ENCODE measurements around the gene DTX3L. TPM values are rescaled to one million over a fixed set of nuclear protein-coding genes. Genes with fewer than 3 reads are reported as not detected.

Gene DTX3L
- total and polyA plus RNA-seq, 2 of the 13 experiments (the other 11 are each of a cell fraction or from before 2014, with no cell fraction given): 2.5 to 10.9 TPM

DNA sequence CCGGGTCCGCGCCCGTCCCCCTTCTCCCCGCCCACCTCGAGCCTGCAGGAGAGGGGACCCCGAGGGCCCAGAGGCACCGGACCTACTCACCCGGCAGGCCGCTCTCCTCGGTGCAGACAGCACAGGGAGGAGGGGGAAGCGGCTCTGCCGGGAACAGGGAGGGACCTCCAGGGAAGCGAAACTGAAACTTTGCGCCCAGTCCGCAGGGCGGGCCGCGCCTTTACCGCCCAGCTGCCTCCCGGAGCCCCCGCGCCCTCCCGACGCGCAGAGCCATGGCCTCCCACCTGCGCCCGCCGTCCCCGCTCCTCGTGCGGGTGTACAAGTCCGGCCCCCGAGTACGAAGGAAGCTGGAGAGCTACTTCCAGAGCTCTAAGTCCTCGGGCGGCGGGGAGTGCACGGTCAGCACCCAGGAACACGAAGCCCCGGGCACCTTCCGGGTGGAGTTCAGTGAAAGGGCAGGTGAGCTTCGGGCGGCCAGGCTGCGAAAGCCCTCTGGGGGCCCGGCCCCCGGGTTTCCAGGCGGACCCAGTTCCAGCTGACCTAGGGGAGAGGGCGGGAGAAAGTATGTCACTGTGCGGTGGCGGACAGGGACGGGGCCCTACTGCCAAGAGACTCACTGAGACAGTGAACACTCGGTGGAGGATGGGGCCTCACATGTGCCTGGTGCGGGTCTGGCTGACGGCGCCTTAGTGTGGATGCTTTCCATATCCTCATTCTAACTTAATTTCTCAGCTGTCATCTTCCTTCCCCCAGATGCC lies at the start of gene DTX3L, which contains the start of gene PARP9 (continued):
- TF ChIP-seq JUNB (CRISPR knock-in tag; IDR thresholded peaks at IDR 0.05; ENCODE audit: borderline replicate concordance): no peak
- TF ChIP-seq NCOA2 (CRISPR knock-in tag; IDR thresholded peaks at IDR 0.05): 0 out of 2 replicates have a peak, but pooled peaks have one; percentile 21
- TF ChIP-seq, protein P1, sequence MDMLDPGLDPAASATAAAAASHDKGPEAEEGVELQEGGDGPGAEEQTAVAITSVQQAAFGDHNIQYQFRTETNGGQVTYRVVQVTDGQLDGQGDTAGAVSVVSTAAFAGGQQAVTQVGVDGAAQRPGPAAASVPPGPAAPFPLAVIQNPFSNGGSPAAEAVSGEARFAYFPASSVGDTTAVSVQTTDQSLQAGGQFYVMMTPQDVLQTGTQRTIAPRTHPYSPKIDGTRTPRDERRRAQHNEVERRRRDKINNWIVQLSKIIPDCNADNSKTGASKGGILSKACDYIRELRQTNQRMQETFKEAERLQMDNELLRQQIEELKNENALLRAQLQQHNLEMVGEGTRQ (IDR thresholded peaks at IDR 0.05; ENCODE audit: low read depth, low read length): no peak
- TF ChIP-seq, protein P1 (CRISPR knock-in tag; IDR thresholded peaks at IDR 0.05; ENCODE audit: borderline replicate concordance): no peak
- TF ChIP-seq, protein P2, sequence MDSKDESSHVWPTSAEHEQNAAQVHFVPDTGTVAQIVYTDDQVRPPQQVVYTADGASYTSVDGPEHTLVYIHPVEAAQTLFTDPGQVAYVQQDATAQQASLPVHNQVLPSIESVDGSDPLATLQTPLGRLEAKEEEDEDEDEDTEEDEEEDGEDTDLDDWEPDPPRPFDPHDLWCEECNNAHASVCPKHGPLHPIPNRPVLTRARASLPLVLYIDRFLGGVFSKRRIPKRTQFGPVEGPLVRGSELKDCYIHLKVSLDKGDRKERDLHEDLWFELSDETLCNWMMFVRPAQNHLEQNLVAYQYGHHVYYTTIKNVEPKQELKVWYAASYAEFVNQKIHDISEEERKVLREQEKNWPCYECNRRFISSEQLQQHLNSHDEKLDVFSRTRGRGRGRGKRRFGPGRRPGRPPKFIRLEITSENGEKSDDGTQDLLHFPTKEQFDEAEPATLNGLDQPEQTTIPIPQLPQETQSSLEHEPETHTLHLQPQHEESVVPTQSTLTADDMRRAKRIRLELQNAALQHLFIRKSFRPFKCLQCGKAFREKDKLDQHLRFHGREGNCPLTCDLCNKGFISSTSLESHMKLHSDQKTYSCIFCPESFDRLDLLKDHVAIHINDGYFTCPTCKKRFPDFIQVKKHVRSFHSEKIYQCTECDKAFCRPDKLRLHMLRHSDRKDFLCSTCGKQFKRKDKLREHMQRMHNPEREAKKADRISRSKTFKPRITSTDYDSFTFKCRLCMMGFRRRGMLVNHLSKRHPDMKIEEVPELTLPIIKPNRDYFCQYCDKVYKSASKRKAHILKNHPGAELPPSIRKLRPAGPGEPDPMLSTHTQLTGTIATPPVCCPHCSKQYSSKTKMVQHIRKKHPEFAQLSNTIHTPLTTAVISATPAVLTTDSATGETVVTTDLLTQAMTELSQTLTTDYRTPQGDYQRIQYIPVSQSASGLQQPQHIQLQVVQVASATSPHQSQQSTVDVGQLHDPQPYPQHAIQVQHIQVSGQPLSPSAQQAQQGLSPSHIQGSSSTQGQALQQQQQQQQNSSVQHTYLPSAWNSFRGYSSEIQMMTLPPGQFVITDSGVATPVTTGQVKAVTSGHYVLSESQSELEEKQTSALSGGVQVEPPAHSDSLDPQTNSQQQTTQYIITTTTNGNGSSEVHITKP (CRISPR knock-in tag; IDR thresholded peaks at IDR 0.05; ENCODE audit: low read depth): peak; percentile 50; the same call in 1 of the 2 replicates
- TF ChIP-seq CAMTA2 (CRISPR knock-in tag; IDR thresholded peaks at IDR 0.05; ENCODE audit: borderline replicate concordance): peak; percentile 71; the same call in 1 of the 2 replicates
- TF ChIP-seq ZFP36L2 (CRISPR knock-in tag; IDR thresholded peaks at IDR 0.05): no peak
- TF ChIP-seq ZNF891 (CRISPR knock-in tag; IDR thresholded peaks at IDR 0.05): peak; percentile 93
- no peak for TF ChIP-seq FOXM1 (CRISPR knock-in tag; IDR thresholded peaks at IDR 0.05)
- no peak; the same call in 1 of the 2 replicates for TF ChIP-seq HCFC1 (IDR thresholded peaks at IDR 0.05; ENCODE audit: low read depth, low read length)
- TF ChIP-seq ZC3H4 (CRISPR knock-in tag; IDR thresholded peaks at IDR 0.05; ENCODE audit: borderline replicate concordance): no peak
- no peak; the same call in 1 of the 2 replicates for TF ChIP-seq AHR (CRISPR knock-in tag; IDR thresholded peaks at IDR 0.05)
- TF ChIP-seq SNRNP70 (IDR thresholded peaks at IDR 0.05; ENCODE audit: low read depth, low read length): no peak
- TF ChIP-seq, protein P3, sequence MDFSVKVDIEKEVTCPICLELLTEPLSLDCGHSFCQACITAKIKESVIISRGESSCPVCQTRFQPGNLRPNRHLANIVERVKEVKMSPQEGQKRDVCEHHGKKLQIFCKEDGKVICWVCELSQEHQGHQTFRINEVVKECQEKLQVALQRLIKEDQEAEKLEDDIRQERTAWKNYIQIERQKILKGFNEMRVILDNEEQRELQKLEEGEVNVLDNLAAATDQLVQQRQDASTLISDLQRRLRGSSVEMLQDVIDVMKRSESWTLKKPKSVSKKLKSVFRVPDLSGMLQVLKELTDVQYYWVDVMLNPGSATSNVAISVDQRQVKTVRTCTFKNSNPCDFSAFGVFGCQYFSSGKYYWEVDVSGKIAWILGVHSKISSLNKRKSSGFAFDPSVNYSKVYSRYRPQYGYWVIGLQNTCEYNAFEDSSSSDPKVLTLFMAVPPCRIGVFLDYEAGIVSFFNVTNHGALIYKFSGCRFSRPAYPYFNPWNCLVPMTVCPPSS (IDR thresholded peaks at IDR 0.05): no peak
- TF ChIP-seq, protein P4, sequence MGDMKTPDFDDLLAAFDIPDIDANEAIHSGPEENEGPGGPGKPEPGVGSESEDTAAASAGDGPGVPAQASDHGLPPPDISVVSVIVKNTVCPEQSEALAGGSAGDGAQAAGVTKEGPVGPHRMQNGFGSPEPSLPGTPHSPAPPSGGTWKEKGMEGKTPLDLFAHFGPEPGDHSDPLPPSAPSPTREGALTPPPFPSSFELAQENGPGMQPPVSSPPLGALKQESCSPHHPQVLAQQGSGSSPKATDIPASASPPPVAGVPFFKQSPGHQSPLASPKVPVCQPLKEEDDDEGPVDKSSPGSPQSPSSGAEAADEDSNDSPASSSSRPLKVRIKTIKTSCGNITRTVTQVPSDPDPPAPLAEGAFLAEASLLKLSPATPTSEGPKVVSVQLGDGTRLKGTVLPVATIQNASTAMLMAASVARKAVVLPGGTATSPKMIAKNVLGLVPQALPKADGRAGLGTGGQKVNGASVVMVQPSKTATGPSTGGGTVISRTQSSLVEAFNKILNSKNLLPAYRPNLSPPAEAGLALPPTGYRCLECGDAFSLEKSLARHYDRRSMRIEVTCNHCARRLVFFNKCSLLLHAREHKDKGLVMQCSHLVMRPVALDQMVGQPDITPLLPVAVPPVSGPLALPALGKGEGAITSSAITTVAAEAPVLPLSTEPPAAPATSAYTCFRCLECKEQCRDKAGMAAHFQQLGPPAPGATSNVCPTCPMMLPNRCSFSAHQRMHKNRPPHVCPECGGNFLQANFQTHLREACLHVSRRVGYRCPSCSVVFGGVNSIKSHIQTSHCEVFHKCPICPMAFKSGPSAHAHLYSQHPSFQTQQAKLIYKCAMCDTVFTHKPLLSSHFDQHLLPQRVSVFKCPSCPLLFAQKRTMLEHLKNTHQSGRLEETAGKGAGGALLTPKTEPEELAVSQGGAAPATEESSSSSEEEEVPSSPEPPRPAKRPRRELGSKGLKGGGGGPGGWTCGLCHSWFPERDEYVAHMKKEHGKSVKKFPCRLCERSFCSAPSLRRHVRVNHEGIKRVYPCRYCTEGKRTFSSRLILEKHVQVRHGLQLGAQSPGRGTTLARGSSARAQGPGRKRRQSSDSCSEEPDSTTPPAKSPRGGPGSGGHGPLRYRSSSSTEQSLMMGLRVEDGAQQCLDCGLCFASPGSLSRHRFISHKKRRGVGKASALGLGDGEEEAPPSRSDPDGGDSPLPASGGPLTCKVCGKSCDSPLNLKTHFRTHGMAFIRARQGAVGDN (CRISPR knock-in tag; IDR thresholded peaks at IDR 0.05): peak; percentile 97
- no peak for TF ChIP-seq CHD4 (IDR thresholded peaks at IDR 0.05; ENCODE audit: borderline replicate concordance, low read length)
- TF ChIP-seq, protein P5, sequence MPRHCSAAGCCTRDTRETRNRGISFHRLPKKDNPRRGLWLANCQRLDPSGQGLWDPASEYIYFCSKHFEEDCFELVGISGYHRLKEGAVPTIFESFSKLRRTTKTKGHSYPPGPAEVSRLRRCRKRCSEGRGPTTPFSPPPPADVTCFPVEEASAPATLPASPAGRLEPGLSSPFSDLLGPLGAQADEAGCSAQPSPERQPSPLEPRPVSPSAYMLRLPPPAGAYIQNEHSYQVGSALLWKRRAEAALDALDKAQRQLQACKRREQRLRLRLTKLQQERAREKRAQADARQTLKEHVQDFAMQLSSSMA (CRISPR knock-in tag; IDR thresholded peaks at IDR 0.05): no peak

Measured in HepG2 (cell line).